T-helper 1 cell treated with Interleukin-12 subunit alpha and Interleukin-12 subunit beta and Interleukin-4 antibody, amounts not matched to agents 30 ng/mL and 1 ng/mL, for 36 hours (primary cell): ENCODE data around the gene CLIC4. TPM values are rescaled to one million over a fixed set of nuclear protein-coding genes. Genes with fewer than 3 reads are reported as not detected.
"Not testable (repeated sequence)": the region's sequence is repeated elsewhere in the genome, so short reads cannot be mapped to it uniquely, and the experiment has no call there.

Source experiments
- intact Hi-C: fragments of 100-400 bp; cut with micrococcal nuclease; formaldehyde crosslinking; loops from one replicate; pipeline ENCODE4 v1.15.1; 2024
- total RNA-seq: library from RNA; stranded (reverse); gene quantifications from 2 replicates; pipeline ENCODE4 v1.2.3, GENCODE V29; 2022

The CLIC4 gene
- 26.9 and 28.4 TPM in 2 replicates for total RNA-seq

- intact Hi-C loops: loop anchor here (1.0 to 10.0 kb wide), 14 partner anchors 23 to 1077 kb away; partner anchors contain the start of genes GALE, NIPAL3, PNRC2 and RSRP1
These were observed at the start of gene CLIC4 for GRCh38 chr1:24744911-24745710. CLIC4 (plus strand) TSS chr1:24745447; CDS start chr1:24745554, 107 bp downstream.

GRCh38 chr1:24696041-24696755, 49.0 kb upstream of the CLIC4 start:
- intact Hi-C loops: no loop called here

GRCh38 chr1:24696756-24697330, 48.4 kb upstream of the CLIC4 start:
- intact Hi-C loops: no loop called here

GRCh38 chr1:24697453-24698001, 47.7 kb upstream of the CLIC4 start:
- intact Hi-C loops: not testable (repeated sequence)

- intact Hi-C loops: not testable (repeated sequence)
These were observed 46.9 kb upstream of the CLIC4 start for GRCh38 chr1:24698326-24698725.

DNA sequence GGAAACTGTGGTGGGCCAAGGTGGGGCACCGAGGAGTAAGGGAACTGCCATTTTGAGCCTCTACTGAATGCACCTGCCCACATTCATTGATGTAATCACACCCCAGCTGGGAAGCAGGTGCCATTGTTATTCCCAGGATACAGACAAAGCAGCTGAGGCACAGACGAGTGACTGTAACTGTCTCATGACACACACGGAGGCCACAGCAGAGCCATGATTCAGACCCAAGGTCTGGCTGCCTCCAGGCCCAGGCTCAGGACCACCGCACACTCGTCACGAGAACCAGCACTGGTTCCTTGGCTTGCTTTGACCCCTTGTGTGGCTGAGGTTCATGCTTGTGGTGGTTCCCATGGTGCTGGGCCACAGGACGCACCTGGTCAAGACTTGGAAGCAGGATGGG, 45.6 kb upstream of the CLIC4 start:
- intact Hi-C loops: no loop called here

GRCh38 chr1:24702511-24703293, 42.5 kb upstream of the CLIC4 start:
- intact Hi-C loops: no loop called here

DNA sequence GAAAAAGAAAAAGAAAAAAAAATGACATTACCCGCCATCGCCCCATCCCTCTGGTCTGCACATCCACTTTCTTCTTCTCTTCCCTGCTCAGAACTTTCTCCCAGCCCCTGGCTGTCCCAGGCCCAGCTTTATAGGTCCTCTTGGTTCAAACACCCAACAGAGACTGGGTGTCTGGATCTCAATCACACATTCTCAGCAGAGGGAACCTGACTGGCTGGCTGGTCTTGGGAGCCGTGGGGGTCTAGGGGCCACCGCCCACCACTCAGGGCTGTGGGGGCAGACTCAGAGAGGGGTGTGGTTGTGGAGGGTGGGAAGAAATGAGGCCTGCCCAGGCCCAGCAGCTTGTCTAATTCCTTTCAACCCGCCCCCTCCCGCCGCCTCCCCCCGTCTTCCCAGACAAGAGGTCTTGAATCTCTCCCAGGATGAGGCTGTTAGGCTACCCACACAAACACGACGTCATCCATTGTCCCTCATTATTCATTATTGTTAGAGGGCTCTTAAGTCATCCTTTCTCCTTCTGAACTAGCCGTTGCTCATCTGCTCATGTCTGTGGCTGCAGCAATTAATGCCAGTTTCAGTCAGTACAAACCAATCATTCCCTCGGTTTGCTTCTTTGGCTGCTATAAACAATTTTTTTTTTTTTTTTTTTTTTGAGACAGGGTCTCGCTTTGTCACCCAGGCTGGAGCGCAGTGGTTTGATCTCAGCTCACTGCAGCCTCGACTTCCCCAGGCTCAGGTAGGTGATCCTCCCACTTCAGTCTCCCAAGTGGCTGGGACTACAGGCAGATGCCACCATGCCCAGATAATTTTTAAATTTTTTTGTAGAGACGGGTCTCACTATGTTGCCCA, 40.6 kb upstream of the CLIC4 start:
- intact Hi-C loops: loop anchor here (1.0 kb wide), 1 partner anchor 41 kb away; the partner anchor contains the start of gene CLIC4

GRCh38 chr1:24705260-24706073, 39.8 kb upstream of the CLIC4 start:
- intact Hi-C loops: loop anchor here (1.0 kb wide), 1 partner anchor 40 kb away; the partner anchor contains the start of gene CLIC4

DNA sequence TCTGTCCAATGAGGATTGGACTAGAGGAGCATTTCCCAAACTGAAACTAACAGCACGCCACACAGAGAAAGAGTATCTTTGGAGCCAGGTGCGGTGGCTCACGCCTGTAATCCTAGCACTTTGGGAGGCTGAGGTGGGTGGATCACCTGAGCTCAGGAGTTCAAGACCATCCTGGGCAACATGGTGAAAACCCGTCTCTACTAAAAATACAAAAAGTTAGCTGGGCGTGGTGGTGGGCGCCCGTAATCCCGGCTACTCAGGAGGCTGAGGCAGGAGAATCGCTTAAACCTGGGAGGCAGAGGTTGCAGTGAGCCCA, 39.2 kb upstream of the CLIC4 start:
- intact Hi-C loops: not testable (repeated sequence)

DNA sequence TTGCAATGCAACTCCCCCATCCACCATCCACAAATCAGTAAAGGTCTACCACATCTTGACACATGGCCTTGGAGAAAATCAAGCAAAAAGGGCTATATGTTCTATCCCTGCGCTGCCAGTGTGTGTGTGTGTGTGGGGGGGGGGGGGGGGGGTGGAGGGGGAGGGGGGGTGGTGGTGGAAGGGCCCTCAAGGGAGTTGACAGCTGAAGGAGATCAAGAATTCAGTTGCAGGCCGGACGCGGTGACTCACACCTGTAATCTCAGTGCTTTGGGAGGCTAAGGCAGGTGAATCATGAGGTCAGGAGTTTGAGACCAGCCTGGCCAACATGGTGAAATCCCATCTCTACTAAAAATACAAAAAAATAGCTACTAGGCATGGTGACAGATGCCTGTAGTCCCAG, 37.6 kb upstream of the CLIC4 start:
- intact Hi-C loops: no loop called here

GRCh38 chr1:24708938-24709337, 36.3 kb upstream of the CLIC4 start:
- intact Hi-C loops: no loop called here

- intact Hi-C loops: no loop called here
These were observed 35.3 kb upstream of the CLIC4 start for GRCh38 chr1:24709791-24710441.

- intact Hi-C loops: no loop called here
These were observed 33.9 kb upstream of the CLIC4 start for GRCh38 chr1:24711329-24711728.

DNA sequence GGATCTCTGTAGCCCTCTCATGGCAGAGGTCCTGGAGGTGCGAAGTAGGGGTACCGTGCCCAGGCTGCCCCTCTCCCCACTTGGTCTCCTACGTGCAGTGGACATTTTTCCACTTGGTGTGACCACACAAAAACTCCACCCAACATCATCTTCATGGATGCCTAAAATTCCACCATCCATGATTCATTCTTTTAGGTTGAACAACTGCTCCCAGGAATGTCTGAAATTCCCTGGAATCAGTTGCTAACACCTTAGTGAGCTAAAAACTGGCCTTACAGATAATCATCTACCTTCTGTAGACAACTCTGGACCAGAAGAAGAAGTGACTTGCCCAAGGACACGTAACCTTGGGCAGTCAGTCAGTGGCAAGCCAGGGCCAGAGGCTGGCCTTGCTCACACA, 32.1 kb upstream of the CLIC4 start:
- intact Hi-C loops: no loop called here

- intact Hi-C loops: no loop called here
These were observed 31.5 kb upstream of the CLIC4 start for GRCh38 chr1:24713736-24714135.

GRCh38 chr1:24714859-24715520, 30.3 kb upstream of the CLIC4 start:
- intact Hi-C loops: no loop called here

DNA sequence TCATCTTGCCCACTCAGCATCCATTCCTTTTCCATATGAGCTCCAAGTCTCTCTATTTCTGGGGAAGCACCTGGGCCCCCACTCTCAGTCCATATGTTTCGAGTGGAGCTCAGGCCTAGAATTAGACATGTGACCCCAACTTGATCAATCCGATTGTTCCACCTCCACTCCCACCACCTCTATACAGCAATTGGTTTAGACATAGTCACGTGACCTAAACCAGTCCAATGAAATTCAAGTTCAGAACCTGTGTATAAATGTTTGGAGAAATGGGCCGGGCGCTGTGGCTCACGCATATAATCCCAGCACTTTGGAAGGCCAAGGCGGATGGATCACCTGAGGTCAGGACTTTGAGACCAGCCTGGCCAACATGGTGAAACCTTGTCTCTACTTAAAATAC, 29.6 kb upstream of the CLIC4 start:
- intact Hi-C loops: no loop called here
